HepG2 (cell line): ENCODE data around the gene MACROD2. TPM values are rescaled to one million over a fixed set of nuclear protein-coding genes. Genes with fewer than 3 reads are reported as not detected.

Source experiments
- ATAC-seq: fragments of 200-7000 bp; cut with Tn5 transposase; 3 replicates; pipeline ENCODE4 v1.9.1; 2020; ENCODE audit warnings: mild to moderate bottlenecking, moderate library complexity
- BruUV-seq: library from RNA; stranded (reverse); fragments of 400-500 nt; replicated peaks from 2 replicates; lab custom pipeline; 2021; lab: Mats Ljungman, UMichigan
- CTCF ChIA-PET: fragments of 300-600 bp; formaldehyde crosslinking; extraction: SDS; loops from one replicate; lab custom pipeline; 2021; ENCODE audit warnings: low total read pairs, inconsistent platforms, low intra/inter-chr PET ratio; lab: Yijun Ruan, JAX
- POLR2A ChIA-PET: fragments of 350-600 bp; sonication (Branson Sonifier 250); formaldehyde crosslinking; loops from one replicate; lab custom pipeline; 2020; ENCODE audit warnings: antibody characterized with exemption, inconsistent platforms; lab: Yijun Ruan, JAX
- DNase-seq: peaks from one replicate; pipeline ENCODE4 v3.0.0-alpha.2; 2015; ENCODE audit warnings: low spot score
- FAIRE-seq: peaks from 3 replicates; lab custom pipeline; 2011; peaks lifted over from hg19 to GRCh38; lab: Jason Lieb, UNC
- H2AFZ ChIP-seq: one replicate; pipeline ENCODE4 v1.6.1; 2011; ENCODE audit warnings: low read length, inconsistent platforms
- H3K27ac ChIP-seq: fragments of 300-600 bp; 3 replicates; pipeline ENCODE4 v1.8.0; 2011; ENCODE audit warnings: mixed run types, mild to moderate bottlenecking, mixed read lengths, low read length, inconsistent platforms; ENCODE audit not compliant: insufficient read depth; ENCODE audit errors: extremely low read length
- H3K27me3 ChIP-seq, 2 experiments: fragments of 200-600 bp in 1 of 2; 2 replicates in 1 of 2; 3 replicates in 1 of 2; pipeline versions ENCODE4 v1.6.0 to v1.8.0; 2011; ENCODE audit warnings: low read length in 2 of 2, mild to moderate bottlenecking in 2 of 2, moderate library complexity in 2 of 2, inconsistent platforms in 1 of 2; ENCODE audit not compliant: insufficient read depth in 2 of 2, control insufficient read depth in 1 of 2
- H3K36me3 ChIP-seq, 2 experiments: fragments of 200-600 bp in 1 of 2; replicated peaks in 1 of 2; 2 replicates in 1 of 2; 3 replicates in 1 of 2; pipeline versions ENCODE4 v1.5.1 to v1.8.0; 2011; ENCODE audit warnings: low read length in 2 of 2, inconsistent platforms in 1 of 2; ENCODE audit not compliant: insufficient read depth in 2 of 2, control insufficient read depth in 1 of 2
- H3K4me1 ChIP-seq: 2 replicates; pipeline ENCODE4 v1.5.1; 2012; ENCODE audit warnings: low read length, inconsistent platforms; ENCODE audit not compliant: insufficient read depth
- H3K4me2 ChIP-seq: 2 replicates; pipeline ENCODE4 v1.6.0; 2011; ENCODE audit warnings: low read depth, low read length, inconsistent platforms
- H3K4me3 ChIP-seq, 3 experiments: fragments of 200-600 bp in 1 of 3; sonication (generic), shearing (Covaris generic) in 1 of 3; replicated peaks in 1 of 3; 2 replicates each; pipeline ENCODE4 v1.5.1; 2011 to 2016; ENCODE audit warnings: low read length in 3 of 3, inconsistent platforms in 2 of 3, low read depth in 2 of 3, mild to moderate bottlenecking in 2 of 3, control low read depth in 1 of 3, mixed read lengths in 1 of 3; ENCODE audit not compliant: insufficient read depth in 1 of 3
- H3K79me2 ChIP-seq: one replicate; pipeline ENCODE4 v1.6.1; 2011; ENCODE audit warnings: low read length, inconsistent platforms; ENCODE audit not compliant: insufficient read depth
- H3K9ac ChIP-seq: 2 replicates; pipeline ENCODE4 v1.6.0; 2011; ENCODE audit warnings: mild to moderate bottlenecking, low read depth, low read length, inconsistent platforms; ENCODE audit not compliant: insufficient read depth
- H3K9me3 ChIP-seq: 2 replicates; pipeline ENCODE4 v1.5.1; 2012; ENCODE audit warnings: mild to moderate bottlenecking, low read length
- H4K20me1 ChIP-seq: 2 replicates; pipeline ENCODE4 v1.6.0; 2011; ENCODE audit warnings: inconsistent platforms, mild to moderate bottlenecking, low read length, moderate library complexity; ENCODE audit not compliant: insufficient read depth
- HDAC1 ChIP-seq: sonication (generic); formaldehyde crosslinking; IDR thresholded peaks from 2 replicates; pipeline ENCODE4 v1.5.1; 2020; ENCODE audit warnings: mild to moderate bottlenecking, missing genetic modification reagents
- MXI1 ChIP-seq: IDR thresholded peaks from 3 replicates; pipeline ENCODE4 v1.6.1; 2012; ENCODE audit warnings: low read depth, low read length, inconsistent platforms, borderline replicate concordance
- SOX6 ChIP-seq, 2 experiments: fragments of 450-650 bp in 1 of 2; sonication (generic) in 1 of 2; formaldehyde crosslinking in 1 of 2; IDR thresholded peaks; 2 replicates each; pipeline versions ENCODE4 v1.4.0 to v1.6.1; 2017 to 2020; ENCODE audit warnings: antibody characterized with exemption in 1 of 2, mild to moderate bottlenecking in 1 of 2, missing genetic modification reagents in 1 of 2
- TAF15 ChIP-seq: fragments of 200-400 bp; formaldehyde crosslinking; IDR thresholded peaks from one replicate; pipeline ENCODE4 v1.6.1; 2018; ENCODE audit warnings: mild to moderate bottlenecking, low read depth, low read length; ENCODE audit not compliant: poor library complexity, severe bottlenecking
- U2AF2 ChIP-seq: fragments of 200-400 bp; formaldehyde crosslinking; IDR thresholded peaks from 2 replicates; pipeline ENCODE4 v1.6.1; 2017; ENCODE audit warnings: low read depth, mild to moderate bottlenecking, low read length
- YEATS4 ChIP-seq: sonication (generic); formaldehyde crosslinking; IDR thresholded peaks from 2 replicates; pipeline ENCODE4 v1.4.0; 2020; ENCODE audit warnings: missing genetic modification reagents, borderline replicate concordance
- ZNF414 ChIP-seq: sonication (generic); formaldehyde crosslinking; IDR thresholded peaks from 2 replicates; pipeline ENCODE4 v1.5.0; 2020; ENCODE audit warnings: missing genetic modification reagents
- ZNF792 ChIP-seq: IDR thresholded peaks from 2 replicates; pipeline ENCODE4 v1.6.1; 2016
- WGBS: methylation state at CpG from one replicate; pipeline ENCODE4 v1.1.6; 2017; ENCODE audit warnings: low lambda C conversion rate; 5-methylcytosine and 5-hydroxymethylcytosine counted together
- in situ Hi-C: cut with HindIII; loops from 2 replicates; pipeline ENCODE4 v1.10.0; 2017; ENCODE audit warnings: low pct_unique_long_range_greater_than_20kb; ENCODE audit not compliant: extremely low pct_ligation_motif_present
- intact Hi-C: fragments of 100-400 bp; cut with micrococcal nuclease; formaldehyde crosslinking; loops from one replicate; pipeline ENCODE4 v1.10.0; 2022; ENCODE audit not compliant: unreplicated experiment
- polyA plus RNA-seq, 8 experiments: library from polyadenylated mRNA; depleted of rRNA in 3 of 8; stranded (reverse) in 7 of 8; unstranded in 1 of 8; fragments of >200 nt; fragmentation: Illumina TruSeq in 4 of 8; extraction: Trizol in 4 of 8; gene quantifications; 2 replicates each; pipeline versions ENCODE4 v1.2.1 to v1.2.3, GENCODE V29; 2011 to 2016; ENCODE audit warnings: low read depth in 4 of 8, missing spikeins in 1 of 8, mixed read lengths in 1 of 8; ENCODE audit not compliant: insufficient read depth in 1 of 8
- total RNA-seq, 5 experiments: library from RNA; depleted of rRNA; stranded (reverse); fragments of >200 nt; fragmentation: Illumina TruSeq; extraction: Trizol; gene quantifications; 2 replicates each; pipeline ENCODE4 v1.2.3, GENCODE V29; 2016; ENCODE audit warnings: low read depth in 1 of 5
- TF ChIP-seq, protein P1 (sequence below): IDR thresholded peaks from 2 replicates; pipeline ENCODE4 v1.6.1; 2016
- TF ChIP-seq, protein P2 (sequence below): sonication (generic); formaldehyde crosslinking; IDR thresholded peaks from 2 replicates; pipeline ENCODE4 v1.4.0; 2020; ENCODE audit warnings: missing genetic modification reagents
- TF ChIP-seq, protein P3 (sequence below): sonication (generic); formaldehyde crosslinking; IDR thresholded peaks from 2 replicates; pipeline ENCODE4 v1.5.0; 2020; ENCODE audit warnings: missing genetic modification reagents
- TF ChIP-seq, protein P4 (sequence below): sonication (generic); formaldehyde crosslinking; IDR thresholded peaks from 2 replicates; pipeline ENCODE4 v1.4.0; 2020; ENCODE audit warnings: missing genetic modification reagents

Gene MACROD2
- total and polyA plus RNA-seq, 2 of the 13 experiments (the other 11 are each of a cell fraction or from before 2014, with no cell fraction given): 0.13 to 0.51 TPM

DNA sequence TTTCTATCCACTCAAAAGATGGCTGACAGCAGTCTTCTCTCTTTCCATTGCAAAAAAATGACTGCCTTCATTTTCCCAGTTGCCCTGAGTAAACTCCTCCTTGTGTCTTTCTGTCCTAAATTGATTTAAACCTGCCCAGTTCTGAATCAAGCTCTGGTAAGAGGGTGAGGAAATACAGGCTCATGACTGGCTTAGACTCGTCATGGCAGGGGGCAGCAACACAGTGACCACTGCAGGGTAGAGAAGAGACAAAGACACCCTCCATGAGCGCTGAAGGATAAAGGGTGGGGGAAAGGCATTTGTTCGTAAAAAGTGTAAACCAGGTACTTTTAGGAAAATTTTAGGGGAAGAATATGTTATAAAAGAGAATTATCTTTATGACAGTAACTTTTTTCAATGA is 1080.3 kb downstream of the MACROD2 start:
- no peak overlapping the region for H3K4me3 ChIP-seq
- in situ Hi-C loops: no loop called here
- H3K27ac ChIP-seq: no peak overlapping the region
- H3K36me3 ChIP-seq: no peaks in the 10 kb centered on the region
- no peaks in the 10 kb centered on the region for H3K9me3 ChIP-seq
- no peaks in the 10 kb centered on the region for H3K27me3 ChIP-seq
- no peaks in the 10 kb centered on the region for H3K4me1 ChIP-seq
- no peak overlapping the region for H3K4me2 ChIP-seq
- no peaks in the 10 kb centered on the region for H4K20me1 ChIP-seq
- H2AFZ ChIP-seq: peak overlapping the region; percentile 25
- CTCF ChIA-PET: no interaction called here
- no peak for FAIRE-seq
- no peaks in the 10 kb centered on the region for H3K79me2 ChIP-seq
- BruUV-seq: no TSS peak
- POLR2A ChIA-PET: no interaction called here
- DNase-seq: no peak
- intact Hi-C loops: no loop called here
- no peak overlapping the region for H3K9ac ChIP-seq
- no peak for ATAC-seq
- TF ChIP-seq ZNF792 (CRISPR knock-in tag) (no peak), HDAC1 (CRISPR knock-in tag) (no peak), U2AF2 (no peak), YEATS4 (CRISPR knock-in tag) (no peak)
- TF ChIP-seq, protein P1, sequence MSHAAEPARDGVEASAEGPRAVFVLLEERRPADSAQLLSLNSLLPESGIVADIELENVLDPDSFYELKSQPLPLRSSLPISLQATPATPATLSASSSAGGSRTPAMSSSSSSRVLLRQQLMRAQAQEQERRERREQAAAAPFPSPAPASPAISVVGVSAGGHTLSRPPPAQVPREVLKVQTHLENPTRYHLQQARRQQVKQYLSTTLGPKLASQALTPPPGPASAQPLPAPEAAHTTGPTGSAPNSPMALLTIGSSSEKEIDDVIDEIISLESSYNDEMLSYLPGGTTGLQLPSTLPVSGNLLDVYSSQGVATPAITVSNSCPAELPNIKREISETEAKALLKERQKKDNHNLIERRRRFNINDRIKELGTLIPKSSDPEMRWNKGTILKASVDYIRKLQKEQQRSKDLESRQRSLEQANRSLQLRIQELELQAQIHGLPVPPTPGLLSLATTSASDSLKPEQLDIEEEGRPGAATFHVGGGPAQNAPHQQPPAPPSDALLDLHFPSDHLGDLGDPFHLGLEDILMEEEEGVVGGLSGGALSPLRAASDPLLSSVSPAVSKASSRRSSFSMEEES (CRISPR knock-in tag): no peak
- TF ChIP-seq, protein P2, sequence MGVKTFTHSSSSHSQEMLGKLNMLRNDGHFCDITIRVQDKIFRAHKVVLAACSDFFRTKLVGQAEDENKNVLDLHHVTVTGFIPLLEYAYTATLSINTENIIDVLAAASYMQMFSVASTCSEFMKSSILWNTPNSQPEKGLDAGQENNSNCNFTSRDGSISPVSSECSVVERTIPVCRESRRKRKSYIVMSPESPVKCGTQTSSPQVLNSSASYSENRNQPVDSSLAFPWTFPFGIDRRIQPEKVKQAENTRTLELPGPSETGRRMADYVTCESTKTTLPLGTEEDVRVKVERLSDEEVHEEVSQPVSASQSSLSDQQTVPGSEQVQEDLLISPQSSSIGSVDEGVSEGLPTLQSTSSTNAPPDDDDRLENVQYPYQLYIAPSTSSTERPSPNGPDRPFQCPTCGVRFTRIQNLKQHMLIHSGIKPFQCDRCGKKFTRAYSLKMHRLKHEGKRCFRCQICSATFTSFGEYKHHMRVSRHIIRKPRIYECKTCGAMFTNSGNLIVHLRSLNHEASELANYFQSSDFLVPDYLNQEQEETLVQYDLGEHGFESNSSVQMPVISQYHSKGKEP (CRISPR knock-in tag): no peak
- WGBS: 55% methylated on average over 3 of the region's 3 CpGs

- H3K36me3 ChIP-seq: no peaks in the 10 kb centered on the region
- H4K20me1 ChIP-seq: no peaks in the 10 kb centered on the region
- H3K4me2 ChIP-seq: no peak overlapping the region
- ATAC-seq (no peak), FAIRE-seq (no peak), DNase-seq (no peak)
- H3K9me3 ChIP-seq: no peaks in the 10 kb centered on the region
- no peaks in the 10 kb centered on the region for H3K79me2 ChIP-seq
- in situ Hi-C loops: no loop called here
- no peak overlapping the region for H2AFZ ChIP-seq
- H3K27ac ChIP-seq: no peak overlapping the region
- no peaks in the 10 kb centered on the region for H3K4me1 ChIP-seq
- POLR2A ChIA-PET: no interaction called here
- CTCF ChIA-PET: no interaction called here
- 63% methylated on average over 1 of the region's 1 CpG for WGBS
- no peak overlapping the region for H3K9ac ChIP-seq
- no peak overlapping the region for H3K4me3 ChIP-seq
- no TSS peak for BruUV-seq
- intact Hi-C loops: no loop called here
- H3K27me3 ChIP-seq: no peaks in the 10 kb centered on the region
- TF ChIP-seq, protein P3, sequence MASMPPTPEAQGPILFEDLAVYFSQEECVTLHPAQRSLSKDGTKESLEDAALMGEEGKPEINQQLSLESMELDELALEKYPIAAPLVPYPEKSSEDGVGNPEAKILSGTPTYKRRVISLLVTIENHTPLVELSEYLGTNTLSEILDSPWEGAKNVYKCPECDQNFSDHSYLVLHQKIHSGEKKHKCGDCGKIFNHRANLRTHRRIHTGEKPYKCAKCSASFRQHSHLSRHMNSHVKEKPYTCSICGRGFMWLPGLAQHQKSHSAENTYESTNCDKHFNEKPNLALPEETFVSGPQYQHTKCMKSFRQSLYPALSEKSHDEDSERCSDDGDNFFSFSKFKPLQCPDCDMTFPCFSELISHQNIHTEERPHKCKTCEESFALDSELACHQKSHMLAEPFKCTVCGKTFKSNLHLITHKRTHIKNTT (CRISPR knock-in tag): no peak
- TF ChIP-seq MXI1 (no peak), SOX6 (IDR thresholded peaks at IDR 0.05) (no peak), SOX6 (CRISPR knock-in tag; IDR thresholded peaks at IDR 0.05) (no peak), ZNF414 (CRISPR knock-in tag) (no peak), TAF15 (no peak)
- TF ChIP-seq, protein P4, sequence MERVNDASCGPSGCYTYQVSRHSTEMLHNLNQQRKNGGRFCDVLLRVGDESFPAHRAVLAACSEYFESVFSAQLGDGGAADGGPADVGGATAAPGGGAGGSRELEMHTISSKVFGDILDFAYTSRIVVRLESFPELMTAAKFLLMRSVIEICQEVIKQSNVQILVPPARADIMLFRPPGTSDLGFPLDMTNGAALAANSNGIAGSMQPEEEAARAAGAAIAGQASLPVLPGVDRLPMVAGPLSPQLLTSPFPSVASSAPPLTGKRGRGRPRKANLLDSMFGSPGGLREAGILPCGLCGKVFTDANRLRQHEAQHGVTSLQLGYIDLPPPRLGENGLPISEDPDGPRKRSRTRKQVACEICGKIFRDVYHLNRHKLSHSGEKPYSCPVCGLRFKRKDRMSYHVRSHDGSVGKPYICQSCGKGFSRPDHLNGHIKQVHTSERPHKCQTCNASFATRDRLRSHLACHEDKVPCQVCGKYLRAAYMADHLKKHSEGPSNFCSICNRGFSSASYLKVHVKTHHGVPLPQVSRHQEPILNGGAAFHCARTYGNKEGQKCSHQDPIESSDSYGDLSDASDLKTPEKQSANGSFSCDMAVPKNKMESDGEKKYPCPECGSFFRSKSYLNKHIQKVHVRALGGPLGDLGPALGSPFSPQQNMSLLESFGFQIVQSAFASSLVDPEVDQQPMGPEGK: no peak
Measured at GRCh38 chr20:15076785-15077184, 1081.5 kb downstream of the MACROD2 start.
